GM12892 (cell line): ENCODE results near the gene TYSND1.

ENCODE experiments used
- POLR2A ChIP-seq: IDR thresholded peaks from 2 replicates; pipeline ENCODE4 v1.6.1; 2011; ENCODE audit warnings: low read depth, low read length, control low read depth
- POLR2AphosphoS5 ChIP-seq: IDR thresholded peaks from 2 replicates; pipeline ENCODE4 v1.6.1; 2011; ENCODE audit warnings: low read depth, low read length, control low read depth

- TF ChIP-seq POLR2AphosphoS5 (no peak), POLR2A (no peak)
These were observed 19.9 kb upstream of the TYSND1 start for GRCh38 chr10:70166394-70166793.
